ENCODE results near the gene PGPEP1.

DNA sequence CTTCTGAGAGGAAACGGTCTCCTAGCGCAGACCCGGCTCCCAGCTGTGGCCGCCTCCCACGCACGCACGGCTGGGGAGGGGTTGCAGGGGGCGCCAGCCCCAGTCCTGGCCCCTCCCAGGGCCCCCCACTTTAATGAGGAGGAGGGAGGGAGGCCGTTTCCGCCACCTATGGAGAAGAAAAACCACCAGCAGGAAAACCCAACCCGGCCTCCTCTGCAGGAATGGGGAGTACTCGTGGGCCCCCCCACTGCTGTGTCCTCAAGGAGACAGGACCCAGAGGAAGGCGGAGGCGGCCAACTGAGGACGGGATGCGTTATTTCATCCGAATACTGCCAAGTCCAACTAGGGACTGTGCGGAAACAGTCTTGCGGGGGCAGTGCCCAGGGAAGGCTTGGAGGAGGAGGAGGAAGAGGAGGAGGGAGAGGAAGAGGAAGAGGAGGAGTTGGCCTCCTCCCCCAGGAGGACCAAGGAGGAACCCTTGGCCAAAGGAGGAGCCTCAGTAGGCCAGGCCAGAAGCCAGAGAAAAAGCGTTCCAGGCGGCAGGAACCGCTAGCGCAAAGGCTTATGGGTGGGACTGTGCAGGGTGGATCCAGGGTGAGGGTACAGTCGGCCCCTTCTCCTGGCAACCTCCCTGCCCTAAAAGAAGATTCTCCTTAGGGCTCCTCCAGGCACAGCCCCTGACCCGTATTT is 74.9 kb downstream of the PGPEP1 start:
- TF ChIP-seq SMC3 (conservative IDR thresholded peaks at IDR 0.05; ENCODE audit: poor library complexity) (no peak), EP300 (conservative IDR thresholded peaks at IDR 0.05; ENCODE audit: poor library complexity, severe bottlenecking) (no peak)

All from neural cell (in vitro differentiated cells).